Fibroblast of mammary gland (primary cell): ENCODE data around the gene ZBED1.

Experiments used
- DNase-seq: peaks from one replicate; pipeline ENCODE4 v3.0.0-alpha.2; 2010; ENCODE audit warnings: low read depth
- H3K4me3 ChIP-seq: 2 replicates; pipeline ENCODE4 v1.5.1; 2011; ENCODE audit warnings: low read depth, mild to moderate bottlenecking, low read length, moderate library complexity; ENCODE audit not compliant: control insufficient read depth
- TF ChIP-seq, protein P1 (sequence below): conservative IDR thresholded peaks from 2 replicates; pipeline ENCODE4 v1.5.1; 2011; ENCODE audit warnings: low read depth, low read length, inconsistent platforms; ENCODE audit not compliant: control insufficient read depth, insufficient read depth

The ZBED1 gene

DNA sequence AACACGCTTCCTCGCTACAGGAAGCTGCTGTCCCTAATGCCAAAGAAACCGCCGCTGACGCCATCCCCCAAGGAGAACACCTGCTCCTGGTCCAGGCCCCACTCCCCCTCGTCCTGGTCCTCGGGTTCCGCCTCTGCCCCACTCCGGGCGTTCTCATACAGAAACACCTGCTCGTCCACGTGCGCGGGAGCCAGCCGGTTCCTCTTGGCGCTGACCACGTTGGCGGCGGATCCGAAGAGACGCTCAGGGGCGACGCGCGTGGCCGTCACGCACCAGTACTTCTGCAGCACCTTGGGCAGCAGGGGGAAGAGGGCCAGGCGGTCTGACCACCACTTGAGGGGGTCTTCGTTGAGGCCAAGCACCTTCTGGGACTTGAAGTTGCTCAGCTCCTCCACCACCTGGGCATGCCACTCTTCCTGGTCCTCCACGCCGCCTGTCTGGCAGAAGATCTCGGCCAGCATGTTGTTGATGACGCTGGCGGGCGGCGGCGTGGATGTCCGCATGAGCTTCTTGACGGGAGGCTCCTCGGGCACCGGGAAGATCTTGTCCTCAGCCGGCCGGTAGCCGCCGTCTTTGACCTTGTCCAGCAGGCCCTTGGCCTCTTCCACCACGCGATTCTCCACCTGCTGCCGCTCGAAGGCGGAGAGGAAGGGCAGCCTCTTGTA is 12.0 kb downstream of the ZBED1 start:
- H3K4me3 ChIP-seq, result no peak overlapping the region
- no peak for DNase-seq
- TF ChIP-seq, protein P1, sequence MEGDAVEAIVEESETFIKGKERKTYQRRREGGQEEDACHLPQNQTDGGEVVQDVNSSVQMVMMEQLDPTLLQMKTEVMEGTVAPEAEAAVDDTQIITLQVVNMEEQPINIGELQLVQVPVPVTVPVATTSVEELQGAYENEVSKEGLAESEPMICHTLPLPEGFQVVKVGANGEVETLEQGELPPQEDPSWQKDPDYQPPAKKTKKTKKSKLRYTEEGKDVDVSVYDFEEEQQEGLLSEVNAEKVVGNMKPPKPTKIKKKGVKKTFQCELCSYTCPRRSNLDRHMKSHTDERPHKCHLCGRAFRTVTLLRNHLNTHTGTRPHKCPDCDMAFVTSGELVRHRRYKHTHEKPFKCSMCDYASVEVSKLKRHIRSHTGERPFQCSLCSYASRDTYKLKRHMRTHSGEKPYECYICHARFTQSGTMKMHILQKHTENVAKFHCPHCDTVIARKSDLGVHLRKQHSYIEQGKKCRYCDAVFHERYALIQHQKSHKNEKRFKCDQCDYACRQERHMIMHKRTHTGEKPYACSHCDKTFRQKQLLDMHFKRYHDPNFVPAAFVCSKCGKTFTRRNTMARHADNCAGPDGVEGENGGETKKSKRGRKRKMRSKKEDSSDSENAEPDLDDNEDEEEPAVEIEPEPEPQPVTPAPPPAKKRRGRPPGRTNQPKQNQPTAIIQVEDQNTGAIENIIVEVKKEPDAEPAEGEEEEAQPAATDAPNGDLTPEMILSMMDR, result no peak

DNA sequence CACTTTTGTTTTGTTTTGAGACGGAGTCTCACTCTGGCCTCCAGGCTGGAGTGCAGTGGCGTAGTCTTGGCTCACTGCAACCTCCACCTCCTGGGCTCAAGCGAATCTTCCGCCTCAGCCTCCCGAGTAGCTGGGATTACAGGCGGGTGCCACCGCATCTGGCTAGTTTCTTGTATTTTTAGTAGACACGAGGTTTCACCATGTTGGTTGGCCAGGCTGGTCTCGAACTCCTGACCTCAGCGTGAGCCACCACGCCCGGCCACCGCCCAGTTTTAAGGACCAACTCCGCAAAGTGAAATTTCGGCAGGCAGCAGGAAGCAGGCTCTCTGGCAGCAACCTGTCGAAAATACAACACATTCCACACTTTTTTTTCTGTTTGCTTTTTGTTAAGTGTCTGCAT is 13.4 kb downstream of the ZBED1 start:
- DNase-seq, result no peak
- H3K4me3 ChIP-seq, result no peak overlapping the region
- TF ChIP-seq, protein P1, result no peak

DNA sequence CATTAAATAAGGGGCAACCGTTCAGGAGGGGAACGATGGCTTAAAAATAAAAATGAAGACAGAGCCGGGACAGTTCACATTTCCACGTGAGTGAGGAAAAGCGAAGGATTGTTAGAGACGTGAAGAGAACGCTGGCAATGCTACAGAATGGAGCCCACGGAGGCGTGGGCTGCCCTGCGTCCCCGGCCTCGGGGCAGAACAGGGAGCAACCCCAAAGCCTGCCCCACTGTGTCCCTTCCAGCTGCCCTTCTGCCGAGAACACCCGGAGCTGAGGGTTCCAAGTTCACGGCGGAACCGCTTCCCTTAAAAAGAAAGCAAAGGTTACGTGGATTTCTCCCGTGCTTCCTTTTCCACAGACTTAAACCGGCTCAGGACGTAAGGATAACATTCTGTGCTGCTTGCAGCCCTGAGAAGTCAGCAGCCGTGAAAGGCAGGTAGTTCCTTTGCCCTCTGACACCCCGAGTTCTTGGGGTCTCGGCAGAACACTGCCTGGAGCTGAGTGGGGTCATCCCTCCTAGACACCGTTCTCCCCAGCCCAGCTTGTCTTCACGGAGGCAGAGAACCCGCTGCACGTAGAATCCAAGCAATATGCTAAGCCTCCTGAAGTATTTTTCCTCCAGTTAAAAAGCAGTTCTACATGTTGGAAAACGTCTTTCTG is 14.2 kb downstream of the ZBED1 start:
- H3K4me3 ChIP-seq, result no peak overlapping the region
- no peak for DNase-seq
- TF ChIP-seq, protein P1, result no peak

DNA sequence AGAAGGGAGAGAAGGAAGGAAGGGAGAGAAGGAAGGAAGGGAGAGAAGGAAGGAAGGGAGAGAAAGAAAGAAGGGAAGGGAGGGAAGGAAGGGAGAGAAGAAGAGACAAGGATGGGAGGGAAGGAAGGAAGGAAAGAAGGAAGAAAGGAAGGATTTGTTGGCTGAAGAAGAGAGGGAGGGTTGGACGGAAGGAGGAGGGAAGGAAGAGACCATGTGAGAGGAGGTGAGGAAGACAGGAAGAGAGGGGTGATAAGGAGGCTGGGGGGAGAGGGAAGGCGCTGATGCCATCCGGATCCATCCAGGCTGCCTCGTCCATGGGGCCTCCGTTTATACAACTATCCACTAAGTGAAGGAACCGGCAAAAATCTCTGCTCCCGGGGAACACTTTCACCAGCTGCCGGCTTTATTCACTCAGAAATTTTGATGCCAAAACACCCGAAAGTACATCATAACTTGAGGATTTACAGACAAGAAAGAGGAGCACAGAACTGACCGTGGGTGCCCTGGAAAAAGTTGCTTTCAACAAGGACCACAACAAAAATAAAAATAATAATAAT is 14.9 kb downstream of the ZBED1 start:
- TF ChIP-seq, protein P1, result no peak
- no peak for DNase-seq
- H3K4me3 ChIP-seq, result no peak overlapping the region

DNA sequence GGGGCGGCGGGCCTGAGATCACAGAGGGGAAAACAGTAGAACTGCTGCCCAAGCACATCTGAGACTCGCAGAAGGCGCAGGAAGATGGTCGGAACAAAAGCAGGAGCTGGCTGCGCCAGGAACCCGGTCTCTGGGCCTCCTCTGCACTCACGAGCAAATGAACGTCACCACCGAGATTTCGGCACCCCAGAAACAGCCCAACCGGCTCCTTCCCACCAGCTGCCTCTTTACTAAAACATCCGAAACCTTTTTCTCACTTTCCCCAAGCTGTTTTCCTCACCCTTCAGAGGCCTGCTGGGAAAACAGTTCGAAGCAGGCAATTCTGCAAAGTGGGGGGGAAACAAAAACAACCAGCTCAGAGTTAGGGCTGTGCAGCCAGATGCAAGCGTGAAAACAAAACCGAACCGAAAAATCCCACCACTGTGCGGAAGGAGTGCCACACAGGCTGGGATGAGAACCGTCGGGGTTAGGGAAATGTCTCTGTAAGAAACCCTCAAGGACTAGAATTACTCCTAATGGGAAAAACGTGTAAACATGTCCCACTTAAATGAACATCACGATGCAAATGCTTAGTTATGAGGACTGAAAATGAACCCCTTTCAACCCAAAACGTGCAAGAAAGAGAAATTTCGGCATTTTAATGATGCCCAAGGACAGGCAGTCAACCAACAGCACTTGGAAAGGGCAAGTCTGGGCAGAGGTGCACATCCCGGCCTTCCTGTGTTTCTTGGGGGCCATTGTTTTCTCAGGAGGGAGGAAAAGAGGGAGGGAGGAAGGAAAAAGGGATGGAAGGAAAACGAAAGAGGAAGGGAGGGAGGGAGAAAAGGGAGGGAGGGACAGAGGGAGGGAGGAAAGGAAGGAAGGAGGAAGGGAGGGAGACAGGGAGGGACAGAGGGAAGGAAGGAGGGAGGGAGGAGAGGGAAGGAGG is 15.8 kb downstream of the ZBED1 start:
- peak overlapping the region; percentile 36 for H3K4me3 ChIP-seq
- TF ChIP-seq, protein P1, result no peak
- DNase-seq, result peak; percentile 58

DNA sequence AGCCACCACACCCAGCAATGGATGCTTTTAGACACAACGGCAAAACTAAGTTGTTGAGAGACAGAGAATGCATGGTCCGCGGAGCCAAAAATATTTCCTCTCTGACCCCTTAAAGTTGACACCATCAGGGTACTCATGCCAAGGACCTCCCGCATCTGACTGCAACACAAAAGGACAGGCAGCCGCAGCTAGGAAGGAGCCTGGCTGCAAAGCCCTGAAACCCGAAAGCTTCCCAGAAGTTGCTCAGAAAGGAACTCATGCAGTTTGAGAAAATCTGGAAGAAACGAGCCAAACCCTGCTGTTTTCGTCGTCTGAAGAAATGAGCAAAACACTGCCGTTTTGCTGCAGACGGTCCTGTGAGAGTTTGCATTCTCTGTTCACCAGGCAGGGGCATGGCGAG is 16.5 kb downstream of the ZBED1 start:
- peak; percentile 27 for DNase-seq
- TF ChIP-seq, protein P1, result no peak
- peak overlapping the region; percentile 36 for H3K4me3 ChIP-seq
